IPS-NIHi7 (cell line): Measurements from ENCODE around the gene GREM2.
A peak's percentile ranks its signal among the peaks of the same experiment; 100 is the strongest.

Experiments
- DNase-seq: peaks from one replicate; pipeline ENCODE4 v3.0.0; 2012; ENCODE audit warnings: mixed read lengths; ENCODE audit errors: extremely low spot score

The GREM2 gene

GRCh38 chr1:240455228-240455821 lies 156.6 kb downstream of the GREM2 start:
- DNase-seq, result peak; percentile 25

GRCh38 chr1:240445369-240445768 lies 166.6 kb downstream of the GREM2 start:
- DNase-seq, result no peak

GRCh38 chr1:240441669-240442068 lies 170.3 kb downstream of the GREM2 start:
- no peak for DNase-seq
